GM18907 (cell line): Measurements from ENCODE around the gene UBE2O.
"Not testable (repeated sequence)": the region's sequence is repeated elsewhere in the genome, so short reads cannot be mapped to it uniquely, and the experiment has no call there.

Experiments
- ATAC-seq: cut with Tn5 transposase; IDR thresholded peaks from one replicate; pipeline ENCODE4 v1.9.1; 2021; ENCODE audit warnings: mild to moderate bottlenecking, moderate library complexity; ENCODE audit not compliant: unreplicated experiment

Gene UBE2O

GRCh38 chr17:76379646-76380376 is 73.1 kb downstream of the UBE2O start:
- no peak for ATAC-seq

- ATAC-seq: no peak
These were observed 73.7 kb downstream of the UBE2O start for GRCh38 chr17:76379275-76379641.

GRCh38 chr17:76378548-76379274 is 74.2 kb downstream of the UBE2O start:
- no peak for ATAC-seq

GRCh38 chr17:76376318-76377133 is 76.4 kb downstream of the UBE2O start:
- no peak for ATAC-seq

- ATAC-seq: no peak
These were observed 81.0 kb downstream of the UBE2O start for GRCh38 chr17:76371656-76372628.

GRCh38 chr17:76370261-76370993 is 82.5 kb downstream of the UBE2O start:
- no peak for ATAC-seq

- no peak for ATAC-seq
These were observed 83.1 kb downstream of the UBE2O start for GRCh38 chr17:76369804-76370203.

- ATAC-seq: no peak
These were observed 83.6 kb downstream of the UBE2O start for GRCh38 chr17:76369379-76369778.

- no peak for ATAC-seq
These were observed 84.4 kb downstream of the UBE2O start for GRCh38 chr17:76368545-76368944.

- ATAC-seq: no peak
These were observed 85.3 kb downstream of the UBE2O start for GRCh38 chr17:76367642-76368041.

GRCh38 chr17:76366247-76366646 is 86.7 kb downstream of the UBE2O start:
- no peak for ATAC-seq

- no peak for ATAC-seq
These were observed 87.6 kb downstream of the UBE2O start for GRCh38 chr17:76365256-76365903.

GRCh38 chr17:76363107-76363842 is 89.7 kb downstream of the UBE2O start:
- no peak for ATAC-seq

GRCh38 chr17:76360461-76360860 is 92.5 kb downstream of the UBE2O start:
- no peak for ATAC-seq

- ATAC-seq: not testable (repeated sequence)
These were observed 93.2 kb downstream of the UBE2O start for GRCh38 chr17:76359776-76360175.

- no peak for ATAC-seq
These were observed 93.6 kb downstream of the UBE2O start for GRCh38 chr17:76359375-76359774.

GRCh38 chr17:76357597-76358158 is 95.3 kb downstream of the UBE2O start:
- no peak for ATAC-seq

- no peak for ATAC-seq
These were observed 96.0 kb downstream of the UBE2O start for GRCh38 chr17:76356803-76357456.
